SK-N-SH (cell line): ENCODE measurements around the gene LSM2. TPM values are rescaled to one million over a fixed set of nuclear protein-coding genes. Genes with fewer than 3 reads are reported as not detected.

Source experiments
- CTCF ChIA-PET: fragments of 300-600, 350-600 bp; formaldehyde crosslinking; extraction: SDS; loops from one replicate; lab custom pipeline; 2021; lab: Yijun Ruan, JAX
- POLR2A ChIA-PET: fragments of 350-600 bp; sonication (Branson Sonifier 250); formaldehyde crosslinking; extraction: SDS; loops from one replicate; lab custom pipeline; 2020; ENCODE audit warnings: antibody characterized with exemption, inconsistent platforms; lab: Yijun Ruan, JAX
- DNase-seq: peaks from one replicate; pipeline ENCODE4 v3.0.0; 2012
- H2AFZ ChIP-seq: fragments of 200-600 bp; sonication (generic); 2 replicates; pipeline ENCODE4 v1.8.1; 2016; ENCODE audit warnings: antibody characterized with exemption, mild to moderate bottlenecking, low read depth
- H3F3A ChIP-seq: fragments of 200-600 bp; sonication (generic); replicated peaks from 2 replicates; pipeline ENCODE3; 2016; ENCODE audit warnings: antibody characterized with exemption, mild to moderate bottlenecking; ENCODE audit not compliant: insufficient read depth
- H3K27ac ChIP-seq, 2 experiments: fragments of 200-500 bp in 1 of 2; fragments of 200-600 bp in 1 of 2; sonication (Bioruptor generic) in 1 of 2; sonication (generic), shearing (Covaris generic) in 1 of 2; 2 replicates each; pipeline versions ENCODE4 v1.5.1 to v1.6.1; 2014 to 2016; ENCODE audit warnings: low read depth in 2 of 2, inconsistent platforms in 1 of 2, low read length in 1 of 2, mild to moderate bottlenecking in 1 of 2, mixed read lengths in 1 of 2
- H3K27me3 ChIP-seq: fragments of 200-600 bp; sonication (generic), shearing (Covaris generic); 2 replicates; pipeline ENCODE4 v1.6.1; 2016; ENCODE audit warnings: mixed run types; ENCODE audit not compliant: insufficient read depth
- H3K36me3 ChIP-seq, 2 experiments: fragments of 200-500 bp in 1 of 2; fragments of 200-600 bp in 1 of 2; sonication (Bioruptor generic) in 1 of 2; sonication (generic) in 1 of 2; replicated peaks in 1 of 2; 2 replicates each; pipeline versions ENCODE3 to v1.5.1; 2014 to 2016; ENCODE audit warnings: low read length in 1 of 2, mild to moderate bottlenecking in 1 of 2; ENCODE audit not compliant: insufficient read depth in 2 of 2, control insufficient read depth in 1 of 2
- H3K4me1 ChIP-seq, 2 experiments: fragments of 200-500 bp in 1 of 2; fragments of 200-600 bp in 1 of 2; sonication (Bioruptor generic) in 1 of 2; sonication (generic), shearing (Covaris generic) in 1 of 2; 2 replicates each; pipeline versions ENCODE4 v1.5.1 to v1.6.1; 2014 to 2016; ENCODE audit warnings: low read depth in 1 of 2, low read length in 1 of 2, mixed run types in 1 of 2; ENCODE audit not compliant: insufficient read depth in 2 of 2, control insufficient read depth in 1 of 2
- H3K4me2 ChIP-seq: fragments of 200-600 bp; sonication (generic), shearing (Covaris generic); 2 replicates; pipeline ENCODE4 v1.6.1; 2017; ENCODE audit warnings: mixed run types
- H3K4me3 ChIP-seq, 2 experiments: fragments of 200-500 bp in 1 of 2; fragments of 200-600 bp in 1 of 2; sonication (Bioruptor generic) in 1 of 2; sonication (generic), shearing (Covaris generic) in 1 of 2; 2 replicates each; pipeline versions ENCODE4 v1.5.1 to v1.8.1; 2014 to 2016; ENCODE audit warnings: low read depth in 2 of 2, inconsistent platforms in 1 of 2, low read length in 1 of 2, mild to moderate bottlenecking in 1 of 2, mixed read lengths in 1 of 2, moderate library complexity in 1 of 2
- H3K79me2 ChIP-seq: fragments of 200-600 bp; sonication (generic); 2 replicates; pipeline ENCODE4 v1.8.1; 2017; ENCODE audit warnings: mild to moderate bottlenecking; ENCODE audit not compliant: insufficient read depth
- H3K9ac ChIP-seq: fragments of 200-600 bp; sonication (generic); 2 replicates; pipeline ENCODE4 v1.6.1; 2017; ENCODE audit warnings: mixed run types
- H3K9me2 ChIP-seq: fragments of 200-600 bp; sonication (generic); 2 replicates; pipeline ENCODE4 v1.6.1; 2017; ENCODE audit warnings: mixed run types
- H3K9me3 ChIP-seq: fragments of 200-600 bp; sonication (generic); 2 replicates; pipeline ENCODE4 v1.6.1; 2017; ENCODE audit warnings: mixed run types, mild to moderate bottlenecking, moderate library complexity
- H4K20me1 ChIP-seq: fragments of 200-600 bp; sonication (generic); 2 replicates; pipeline ENCODE4 v1.6.1; 2017; ENCODE audit warnings: mild to moderate bottlenecking, mixed run types; ENCODE audit not compliant: insufficient read depth
- CHD2 ChIP-seq: fragments of 150-350 bp; IDR thresholded peaks from 2 replicates; pipeline ENCODE4 v1.6.1; 2018; ENCODE audit warnings: low read length; ENCODE audit not compliant: partially characterized antibody
- EP300 ChIP-seq, 2 experiments: IDR thresholded peaks; 2 replicates each; pipeline versions ENCODE4 v1.4.0 to v1.6.1; 2012; ENCODE audit warnings: borderline replicate concordance in 1 of 2, low read depth in 1 of 2, low read length in 1 of 2
- FOSL2 ChIP-seq: IDR thresholded peaks from 2 replicates; pipeline ENCODE4 v1.4.0; 2012; ENCODE audit warnings: low read depth, mild to moderate bottlenecking, moderate library complexity, borderline replicate concordance
- FOXM1 ChIP-seq: IDR thresholded peaks from 2 replicates; pipeline ENCODE4 v1.4.0; 2012; ENCODE audit warnings: low read depth, mild to moderate bottlenecking
- GABPA ChIP-seq: IDR thresholded peaks from 2 replicates; pipeline ENCODE4 v1.4.0; 2012; ENCODE audit warnings: low read depth, mild to moderate bottlenecking
- JUND ChIP-seq: IDR thresholded peaks from 2 replicates; pipeline ENCODE4 v1.4.0; 2012
- NFIC ChIP-seq: IDR thresholded peaks from 2 replicates; pipeline ENCODE4 v1.4.0; 2012; ENCODE audit warnings: borderline replicate concordance
- NRF1 ChIP-seq: IDR thresholded peaks from 2 replicates; pipeline ENCODE4 v1.6.1; 2012; ENCODE audit warnings: low read depth, mild to moderate bottlenecking, low read length
- POLR2AphosphoS5 ChIP-seq: IDR thresholded peaks from 2 replicates; pipeline ENCODE4 v1.6.1; 2012; ENCODE audit warnings: low read depth, low read length
- RAD21 ChIP-seq: IDR thresholded peaks from 2 replicates; pipeline ENCODE4 v1.6.1; 2012; ENCODE audit warnings: mild to moderate bottlenecking, low read length
- RCOR1 ChIP-seq: fragments of 150-350 bp; IDR thresholded peaks from 2 replicates; pipeline ENCODE4 v1.6.1; 2017; ENCODE audit warnings: antibody characterized with exemption, low read length
- RFX5 ChIP-seq: IDR thresholded peaks from 2 replicates; pipeline ENCODE4 v1.6.1; 2012; ENCODE audit warnings: mild to moderate bottlenecking, improper control_type of control experiment, low read length
- RXRA ChIP-seq: IDR thresholded peaks from 2 replicates; pipeline ENCODE4 v1.4.0; 2012; ENCODE audit warnings: low read depth, mild to moderate bottlenecking, borderline replicate concordance
- SIN3A ChIP-seq: IDR thresholded peaks from 2 replicates; pipeline ENCODE4 v1.6.1; 2012; ENCODE audit warnings: low read depth, mild to moderate bottlenecking, low read length, moderate library complexity, borderline replicate concordance
- TCF12 ChIP-seq: IDR thresholded peaks from 2 replicates; pipeline ENCODE4 v1.4.0; 2012
- YY1 ChIP-seq: IDR thresholded peaks from 2 replicates; pipeline ENCODE4 v1.4.0; 2012; ENCODE audit warnings: low read depth, mild to moderate bottlenecking
- WGBS: methylation state at CpG from one replicate; pipeline ENCODE4 v1.1.6; 2017; ENCODE audit warnings: low lambda C conversion rate; 5-methylcytosine and 5-hydroxymethylcytosine counted together
- polyA plus RNA-seq, 3 experiments: library from polyadenylated mRNA; depleted of rRNA; stranded (reverse); fragments of >200 nt; gene quantifications; 2 replicates each; pipeline ENCODE4 v1.2.3, GENCODE V29; 2012
- TF ChIP-seq, protein P1 (sequence below): fragments of 150-350 bp; IDR thresholded peaks from 2 replicates; pipeline ENCODE4 v1.6.1; 2016; ENCODE audit warnings: mild to moderate bottlenecking, low read depth, low read length
- TF ChIP-seq, protein P2 (sequence below): IDR thresholded peaks from 2 replicates; pipeline ENCODE4 v1.4.0; 2012; ENCODE audit warnings: low read depth
- TF ChIP-seq, protein P3 (sequence below): IDR thresholded peaks from 2 replicates; pipeline ENCODE4 v1.6.1; 2012; ENCODE audit warnings: mild to moderate bottlenecking, low read depth, low read length, moderate library complexity
- TF ChIP-seq, protein P4 (sequence below): IDR thresholded peaks from 2 replicates; pipeline ENCODE4; 2012

The LSM2 gene
- polyA plus RNA-seq, 1 of the 3 experiments (the other 2 are of a cell fraction), result 79.1 TPM

DNA sequence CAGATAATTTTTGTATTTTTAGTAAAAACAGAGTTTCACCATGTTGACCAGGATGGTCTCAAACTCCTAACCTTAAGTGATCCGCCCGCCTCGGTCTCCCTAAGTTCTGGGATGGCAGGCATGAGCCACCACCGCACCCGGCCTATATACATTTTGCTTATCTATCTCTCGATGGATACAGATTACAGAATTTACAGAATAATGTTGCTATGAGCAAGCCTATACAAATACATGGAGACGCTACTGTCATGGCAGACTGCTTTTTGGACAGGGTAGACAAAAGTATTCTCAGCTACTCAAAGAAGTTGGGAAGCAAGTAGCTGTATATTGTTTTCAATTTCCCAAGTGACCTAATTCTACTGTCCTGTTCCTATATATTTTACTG, 6.7 kb upstream of the LSM2 start:
- Histone ChIP-seq H3K9ac (peak overlapping the region; percentile 34; the same call in 1 of the 2 replicates), H3F3A (peaks cover 11% of the 10 kb centered on the region), H3K27me3 (no peaks in the 10 kb centered on the region), H4K20me1 (no peaks in the 10 kb centered on the region), H3K9me3 (no peaks in the 10 kb centered on the region), H3K4me2 (no peak overlapping the region), H2AFZ (peak overlapping the region; percentile 71; the same call in 1 of the 2 replicates), H3K9me2 (no peaks in the 10 kb centered on the region), H3K79me2 (peaks cover 7% of the 10 kb centered on the region; the same call in 1 of the 2 replicates), H3K27ac (peak overlapping the region; percentile 47 to 98; a peak in 2 of 4 replicates), H3K36me3 (no peaks in the 10 kb centered on the region), H3K4me3 (no peak overlapping the region)
- DNase-seq, result no peak
- WGBS, result 94% methylated on average over 7 of the region's 7 CpGs
- POLR2A ChIA-PET, result interaction anchor here (1.4 to 2.2 kb wide), 3 partner anchors 14 to 84 kb away, joined by 5 to 9 read pairs (median 6); partner anchors contain the start of genes DDAH2 and HSPA1B
- TF ChIP-seq FOSL2 (no peak), EP300 (IDR thresholded peaks at IDR 0.05; ENCODE audit: borderline replicate concordance in 1 of 2, low read depth in 1 of 2, low read length in 1 of 2) (no peak)
- TF ChIP-seq, protein P1, sequence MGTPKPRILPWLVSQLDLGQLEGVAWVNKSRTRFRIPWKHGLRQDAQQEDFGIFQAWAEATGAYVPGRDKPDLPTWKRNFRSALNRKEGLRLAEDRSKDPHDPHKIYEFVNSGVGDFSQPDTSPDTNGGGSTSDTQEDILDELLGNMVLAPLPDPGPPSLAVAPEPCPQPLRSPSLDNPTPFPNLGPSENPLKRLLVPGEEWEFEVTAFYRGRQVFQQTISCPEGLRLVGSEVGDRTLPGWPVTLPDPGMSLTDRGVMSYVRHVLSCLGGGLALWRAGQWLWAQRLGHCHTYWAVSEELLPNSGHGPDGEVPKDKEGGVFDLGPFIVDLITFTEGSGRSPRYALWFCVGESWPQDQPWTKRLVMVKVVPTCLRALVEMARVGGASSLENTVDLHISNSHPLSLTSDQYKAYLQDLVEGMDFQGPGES, result no peak
- TF ChIP-seq, all 33 proteins: peak for 0
- H3K4me1 ChIP-seq, result peaks cover 4 to 6% of the 10 kb centered on the region in 2 experiments; a peak in 2 of 4 replicates
- CTCF ChIA-PET, result interaction anchor here (0.8 to 4.5 kb wide), 7 partner anchors 17 to 125 kb away, joined by 3 to 27 read pairs (median 3); partner anchors contain the start of gene VARS1

DNA sequence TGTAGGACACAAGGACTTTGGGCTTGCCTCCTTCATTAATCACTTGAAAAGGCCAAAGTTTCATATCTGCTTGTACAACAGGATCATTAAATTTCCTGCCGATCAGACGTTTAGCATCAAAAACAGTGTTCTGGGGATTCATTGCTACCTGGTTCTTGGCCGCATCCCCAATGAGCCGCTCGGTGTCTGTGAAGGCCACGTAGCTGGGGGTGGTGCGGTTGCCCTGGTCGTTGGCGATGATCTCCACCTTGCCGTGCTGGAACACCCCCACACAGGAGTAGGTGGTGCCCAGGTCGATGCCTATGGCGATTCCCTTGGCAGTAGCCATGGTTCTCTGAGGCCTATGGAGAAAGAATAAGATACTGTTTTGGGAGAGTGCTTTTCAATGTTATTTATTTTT, 4.9 kb upstream of the LSM2 start:
- peaks cover 4 to 6% of the 10 kb centered on the region in 2 experiments; a peak in 2 of 4 replicates for H3K4me1 ChIP-seq
- no peaks in the 10 kb centered on the region for H3K9me2 ChIP-seq
- H3K4me2 ChIP-seq, result no peak overlapping the region
- H3F3A ChIP-seq, result peaks cover 19% of the 10 kb centered on the region
- no peaks in the 10 kb centered on the region for H3K36me3 ChIP-seq
- ChIA-PET CTCF (interaction anchor here (1.0 to 4.5 kb wide), 4 partner anchors 16 to 266 kb away, joined by 3 to 27 read pairs (median 8); partner anchors contain the start of genes ATP6V1G2 and VARS1), POLR2A (interaction anchor here (0.6 kb wide), 1 partner anchor 319 kb away, joined by 5 read pairs; no protein-coding TSS in a partner anchor)
- no peak overlapping the region for H3K4me3 ChIP-seq
- H4K20me1 ChIP-seq, result no peaks in the 10 kb centered on the region
- 94% methylated on average over 12 of the region's 12 CpGs for WGBS
- no peak overlapping the region for H3K9ac ChIP-seq
- no peaks in the 10 kb centered on the region for H3K27me3 ChIP-seq
- no peak overlapping the region for H3K27ac ChIP-seq
- no peak overlapping the region; the same call in 1 of the 2 replicates for H2AFZ ChIP-seq
- TF ChIP-seq, protein P2, sequence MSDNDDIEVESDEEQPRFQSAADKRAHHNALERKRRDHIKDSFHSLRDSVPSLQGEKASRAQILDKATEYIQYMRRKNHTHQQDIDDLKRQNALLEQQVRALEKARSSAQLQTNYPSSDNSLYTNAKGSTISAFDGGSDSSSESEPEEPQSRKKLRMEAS, result no peak
- no peak for TF ChIP-seq NFIC
- no peak for TF ChIP-seq YY1
- TF ChIP-seq POLR2AphosphoS5, result no peak
- TF ChIP-seq RXRA, result no peak
- no peak for TF ChIP-seq CHD2
- TF ChIP-seq RAD21, result no peak
- TF ChIP-seq RCOR1, result no peak
- TF ChIP-seq, protein P3, sequence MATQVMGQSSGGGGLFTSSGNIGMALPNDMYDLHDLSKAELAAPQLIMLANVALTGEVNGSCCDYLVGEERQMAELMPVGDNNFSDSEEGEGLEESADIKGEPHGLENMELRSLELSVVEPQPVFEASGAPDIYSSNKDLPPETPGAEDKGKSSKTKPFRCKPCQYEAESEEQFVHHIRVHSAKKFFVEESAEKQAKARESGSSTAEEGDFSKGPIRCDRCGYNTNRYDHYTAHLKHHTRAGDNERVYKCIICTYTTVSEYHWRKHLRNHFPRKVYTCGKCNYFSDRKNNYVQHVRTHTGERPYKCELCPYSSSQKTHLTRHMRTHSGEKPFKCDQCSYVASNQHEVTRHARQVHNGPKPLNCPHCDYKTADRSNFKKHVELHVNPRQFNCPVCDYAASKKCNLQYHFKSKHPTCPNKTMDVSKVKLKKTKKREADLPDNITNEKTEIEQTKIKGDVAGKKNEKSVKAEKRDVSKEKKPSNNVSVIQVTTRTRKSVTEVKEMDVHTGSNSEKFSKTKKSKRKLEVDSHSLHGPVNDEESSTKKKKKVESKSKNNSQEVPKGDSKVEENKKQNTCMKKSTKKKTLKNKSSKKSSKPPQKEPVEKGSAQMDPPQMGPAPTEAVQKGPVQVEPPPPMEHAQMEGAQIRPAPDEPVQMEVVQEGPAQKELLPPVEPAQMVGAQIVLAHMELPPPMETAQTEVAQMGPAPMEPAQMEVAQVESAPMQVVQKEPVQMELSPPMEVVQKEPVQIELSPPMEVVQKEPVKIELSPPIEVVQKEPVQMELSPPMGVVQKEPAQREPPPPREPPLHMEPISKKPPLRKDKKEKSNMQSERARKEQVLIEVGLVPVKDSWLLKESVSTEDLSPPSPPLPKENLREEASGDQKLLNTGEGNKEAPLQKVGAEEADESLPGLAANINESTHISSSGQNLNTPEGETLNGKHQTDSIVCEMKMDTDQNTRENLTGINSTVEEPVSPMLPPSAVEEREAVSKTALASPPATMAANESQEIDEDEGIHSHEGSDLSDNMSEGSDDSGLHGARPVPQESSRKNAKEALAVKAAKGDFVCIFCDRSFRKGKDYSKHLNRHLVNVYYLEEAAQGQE, result no peak
- TF ChIP-seq FOXM1, result no peak
- no peak for TF ChIP-seq RFX5
- TF ChIP-seq, protein P4, sequence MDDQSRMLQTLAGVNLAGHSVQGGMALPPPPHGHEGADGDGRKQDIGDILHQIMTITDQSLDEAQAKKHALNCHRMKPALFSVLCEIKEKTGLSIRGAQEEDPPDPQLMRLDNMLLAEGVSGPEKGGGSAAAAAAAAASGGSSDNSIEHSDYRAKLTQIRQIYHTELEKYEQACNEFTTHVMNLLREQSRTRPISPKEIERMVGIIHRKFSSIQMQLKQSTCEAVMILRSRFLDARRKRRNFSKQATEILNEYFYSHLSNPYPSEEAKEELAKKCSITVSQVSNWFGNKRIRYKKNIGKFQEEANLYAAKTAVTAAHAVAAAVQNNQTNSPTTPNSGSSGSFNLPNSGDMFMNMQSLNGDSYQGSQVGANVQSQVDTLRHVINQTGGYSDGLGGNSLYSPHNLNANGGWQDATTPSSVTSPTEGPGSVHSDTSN, result no peak
- TF ChIP-seq NRF1, result no peak
- no peak for TF ChIP-seq GABPA
- TF ChIP-seq TCF12, result no peak
- TF ChIP-seq SIN3A, result no peak
- TF ChIP-seq, protein P1, result no peak
- TF ChIP-seq JUND, result no peak
- DNase-seq, result no peak
- H3K9me3 ChIP-seq, result no peaks in the 10 kb centered on the region
- H3K79me2 ChIP-seq, result no peaks in the 10 kb centered on the region
